ENCODE measurements around the gene ZNF664. TPM values are rescaled to one million over a fixed set of nuclear protein-coding genes. Genes with fewer than 3 reads are reported as not detected.

ZNF664 gene
- total RNA-seq, 2 experiments from 2014 or later = 45.6 to 59.8 TPM

DNA sequence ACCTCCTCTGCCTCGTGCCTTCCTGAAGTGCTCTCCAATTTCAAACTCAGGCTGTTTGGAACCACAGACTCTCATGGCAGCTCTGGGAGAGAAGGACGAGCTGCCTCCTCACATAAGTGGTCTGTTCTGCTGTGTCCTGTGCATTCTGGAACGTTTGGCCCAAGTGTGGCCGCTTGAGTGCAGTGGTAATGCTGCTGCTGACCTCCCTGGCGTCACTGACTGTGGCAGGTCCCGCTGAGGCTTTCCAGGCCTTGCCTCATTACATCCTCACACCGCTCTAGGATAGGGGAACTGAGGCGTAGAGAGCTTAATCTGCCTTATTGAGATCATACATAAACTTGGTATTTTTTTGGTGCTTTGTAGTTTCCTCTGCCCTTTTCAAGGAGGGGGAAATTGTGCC is 14.6 kb upstream of the ZNF664 start:
- TF ChIP-seq, protein P1, sequence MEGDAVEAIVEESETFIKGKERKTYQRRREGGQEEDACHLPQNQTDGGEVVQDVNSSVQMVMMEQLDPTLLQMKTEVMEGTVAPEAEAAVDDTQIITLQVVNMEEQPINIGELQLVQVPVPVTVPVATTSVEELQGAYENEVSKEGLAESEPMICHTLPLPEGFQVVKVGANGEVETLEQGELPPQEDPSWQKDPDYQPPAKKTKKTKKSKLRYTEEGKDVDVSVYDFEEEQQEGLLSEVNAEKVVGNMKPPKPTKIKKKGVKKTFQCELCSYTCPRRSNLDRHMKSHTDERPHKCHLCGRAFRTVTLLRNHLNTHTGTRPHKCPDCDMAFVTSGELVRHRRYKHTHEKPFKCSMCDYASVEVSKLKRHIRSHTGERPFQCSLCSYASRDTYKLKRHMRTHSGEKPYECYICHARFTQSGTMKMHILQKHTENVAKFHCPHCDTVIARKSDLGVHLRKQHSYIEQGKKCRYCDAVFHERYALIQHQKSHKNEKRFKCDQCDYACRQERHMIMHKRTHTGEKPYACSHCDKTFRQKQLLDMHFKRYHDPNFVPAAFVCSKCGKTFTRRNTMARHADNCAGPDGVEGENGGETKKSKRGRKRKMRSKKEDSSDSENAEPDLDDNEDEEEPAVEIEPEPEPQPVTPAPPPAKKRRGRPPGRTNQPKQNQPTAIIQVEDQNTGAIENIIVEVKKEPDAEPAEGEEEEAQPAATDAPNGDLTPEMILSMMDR (conservative IDR thresholded peaks at IDR 0.05; ENCODE audit: low read length) = no peak
- no peak for TF ChIP-seq EZH2phosphoT487 (IDR thresholded peaks at IDR 0.05; ENCODE audit: borderline replicate concordance, low read depth, low read length)
- no peaks in the 10 kb centered on the region for H3K4me1 ChIP-seq (ENCODE audit: insufficient read depth, low read length, poor library complexity, severe bottlenecking)
- POLR2A ChIA-PET = no interaction called here
- H3K4me2 ChIP-seq (ENCODE audit: low read length) = no peak overlapping the region
- no peaks in the 10 kb centered on the region for H3K9me3 ChIP-seq (ENCODE audit: low read length)
- CTCF ChIA-PET (ENCODE audit: unreplicated experiment) = no interaction called here
- H3K4me3 ChIP-seq (ENCODE audit: low read depth, low read length, poor library complexity, severe bottlenecking) = no peak overlapping the region
- H3K27ac ChIP-seq (ENCODE audit: low read depth, low read length, poor library complexity, severe bottlenecking) = no peak overlapping the region
- H2AFZ ChIP-seq (ENCODE audit: low read length) = no peak overlapping the region
- intact Hi-C loops (cut with micrococcal nuclease; ENCODE audit: unreplicated experiment) = no loop called here
- no peaks in the 10 kb centered on the region for H3K79me2 ChIP-seq (ENCODE audit: insufficient read depth, low read depth, low read length)
- no peak for DNase-seq (ENCODE audit: low spot score)
- no peaks in the 10 kb centered on the region for H3K36me3 ChIP-seq (ENCODE audit: insufficient read depth, low read length)
- no peaks in the 10 kb centered on the region for H4K20me1 ChIP-seq (ENCODE audit: insufficient read depth, low read length)
- H3K9me2 ChIP-seq (ENCODE audit: insufficient read depth, low read length) = no peaks in the 10 kb centered on the region
- BruUV-seq (replicated peaks) = no TSS peak

GRCh38 chr12:123958876-123959275 is 14.1 kb upstream of the ZNF664 start:
- no peaks in the 10 kb centered on the region for H3K9me2 ChIP-seq (ENCODE audit: insufficient read depth, low read length)

More at GRCh38 chr12:123958876-123959275, 14.1 kb upstream of the ZNF664 start:
- no peaks in the 10 kb centered on the region for H3K79me2 ChIP-seq (ENCODE audit: insufficient read depth, low read depth, low read length)
- CTCF ChIA-PET (ENCODE audit: unreplicated experiment) = no interaction called here
- BruUV-seq (replicated peaks) = no TSS peak
- no peaks in the 10 kb centered on the region for H3K4me1 ChIP-seq (ENCODE audit: insufficient read depth, low read length, poor library complexity, severe bottlenecking)
- no peaks in the 10 kb centered on the region for H3K9me3 ChIP-seq (ENCODE audit: low read length)
- H3K27ac ChIP-seq (ENCODE audit: low read depth, low read length, poor library complexity, severe bottlenecking) = no peak overlapping the region
- intact Hi-C loops (cut with micrococcal nuclease; ENCODE audit: unreplicated experiment) = no loop called here
- H3K36me3 ChIP-seq (ENCODE audit: insufficient read depth, low read length) = no peaks in the 10 kb centered on the region
- H3K4me2 ChIP-seq (ENCODE audit: low read length) = no peak overlapping the region
- H3K4me3 ChIP-seq (ENCODE audit: low read depth, low read length, poor library complexity, severe bottlenecking) = no peak overlapping the region
- DNase-seq (ENCODE audit: low spot score) = no peak
- no peak overlapping the region for H2AFZ ChIP-seq (ENCODE audit: low read length)
- POLR2A ChIA-PET = interaction anchor here (1.1 kb wide), 1 partner anchor 15 kb away, joined by 3 read pairs; no protein-coding TSS in a partner anchor
- no peaks in the 10 kb centered on the region for H4K20me1 ChIP-seq (ENCODE audit: insufficient read depth, low read length)
- TF ChIP-seq, protein P1 (conservative IDR thresholded peaks at IDR 0.05; ENCODE audit: low read length) = no peak
- TF ChIP-seq EZH2phosphoT487 (IDR thresholded peaks at IDR 0.05; ENCODE audit: borderline replicate concordance, low read depth, low read length) = no peak
